NCI-H1930 (cell line): ENCODE results near the gene MYOG.

Source experiments
- DNase-seq, 2 experiments: peaks; one replicate each; lab custom pipeline; 2025; lab: John Stamatoyannopoulos, UW

The MYOG gene

DNA sequence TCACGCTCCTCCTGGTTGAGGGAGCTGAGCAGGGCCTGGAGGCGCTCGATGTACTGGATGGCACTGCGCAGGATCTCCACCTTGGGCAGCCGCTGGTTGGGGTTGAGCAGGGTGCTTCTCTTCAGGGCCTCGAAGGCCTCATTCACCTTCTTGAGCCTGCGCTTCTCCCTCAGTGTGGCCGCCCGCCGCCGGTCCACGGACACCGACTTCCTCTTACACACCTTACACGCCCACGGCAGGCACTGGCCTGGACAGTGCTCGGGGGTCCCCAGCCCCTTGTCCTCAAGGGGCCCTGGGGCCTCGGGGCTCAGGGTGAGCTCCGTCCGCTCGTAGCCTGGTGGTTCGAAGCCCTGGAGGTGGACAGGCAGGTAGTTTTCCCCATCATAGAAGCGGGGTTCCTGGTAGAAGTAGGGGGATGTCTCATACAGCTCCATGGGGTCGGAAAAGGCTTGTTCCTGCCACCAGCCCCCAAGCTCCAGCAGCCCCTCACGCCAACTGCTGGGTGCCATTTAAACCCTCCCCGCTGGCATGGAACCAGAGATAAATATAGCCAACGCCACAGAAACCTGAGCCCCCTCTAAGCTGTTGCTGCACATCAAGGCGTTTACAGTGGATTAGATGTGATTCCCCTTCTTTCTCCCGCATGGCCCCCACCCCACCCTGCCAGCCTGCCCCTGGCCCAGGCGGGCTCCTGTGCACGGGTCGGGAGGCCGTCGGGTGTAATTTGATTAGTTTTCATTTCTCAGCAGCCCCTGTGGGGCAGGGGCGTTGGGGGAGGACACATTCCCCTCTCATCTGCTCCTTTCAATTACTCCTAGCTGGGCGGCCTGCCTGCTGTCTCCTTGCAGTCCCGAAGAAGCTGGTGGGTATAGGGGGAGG, at the start of gene MYOG:
TSS of gene MYOG (minus strand) at position 485 of the 879 bp plus-strand sequence. CDS start at position 434, 51 bp downstream.
- no peak for DNase-seq

DNA sequence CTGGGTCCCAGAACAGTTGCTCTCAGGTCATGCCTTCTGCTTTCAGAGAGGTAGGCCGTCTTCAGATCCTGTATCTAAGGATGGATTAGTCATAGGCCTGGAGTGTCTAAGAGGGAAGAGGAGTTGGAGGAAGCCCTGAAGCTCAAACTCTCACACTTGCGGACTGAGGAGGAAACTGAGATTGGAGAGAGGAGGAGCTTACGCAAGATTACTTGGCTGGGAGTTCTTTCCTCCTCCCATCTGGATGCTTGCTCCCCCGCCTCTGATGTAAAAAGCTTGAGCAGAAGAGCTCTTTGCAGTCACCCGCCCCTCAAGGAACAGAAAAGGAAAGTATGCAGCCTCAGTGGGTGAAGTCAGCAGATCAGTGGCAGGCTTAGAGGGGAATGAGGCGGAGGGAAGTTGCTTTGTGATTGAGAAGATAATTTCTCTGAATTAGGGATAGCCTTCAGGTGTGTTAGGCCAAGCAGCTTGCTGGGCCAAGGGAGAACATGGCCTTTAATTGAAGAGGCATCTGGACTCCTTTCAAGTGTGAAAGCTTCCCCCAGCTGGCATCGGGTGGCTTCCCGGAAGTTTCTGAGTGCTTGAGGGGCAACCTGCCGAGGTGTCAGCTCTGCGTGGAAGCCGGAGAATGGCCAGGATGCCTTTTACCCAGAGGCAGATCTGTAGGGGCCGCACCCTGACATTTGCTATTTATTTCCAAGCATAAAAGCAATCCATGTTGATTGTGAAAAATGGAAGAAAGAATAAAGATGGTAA, 48.3 kb upstream of the MYOG start:
- no peak for DNase-seq

DNA sequence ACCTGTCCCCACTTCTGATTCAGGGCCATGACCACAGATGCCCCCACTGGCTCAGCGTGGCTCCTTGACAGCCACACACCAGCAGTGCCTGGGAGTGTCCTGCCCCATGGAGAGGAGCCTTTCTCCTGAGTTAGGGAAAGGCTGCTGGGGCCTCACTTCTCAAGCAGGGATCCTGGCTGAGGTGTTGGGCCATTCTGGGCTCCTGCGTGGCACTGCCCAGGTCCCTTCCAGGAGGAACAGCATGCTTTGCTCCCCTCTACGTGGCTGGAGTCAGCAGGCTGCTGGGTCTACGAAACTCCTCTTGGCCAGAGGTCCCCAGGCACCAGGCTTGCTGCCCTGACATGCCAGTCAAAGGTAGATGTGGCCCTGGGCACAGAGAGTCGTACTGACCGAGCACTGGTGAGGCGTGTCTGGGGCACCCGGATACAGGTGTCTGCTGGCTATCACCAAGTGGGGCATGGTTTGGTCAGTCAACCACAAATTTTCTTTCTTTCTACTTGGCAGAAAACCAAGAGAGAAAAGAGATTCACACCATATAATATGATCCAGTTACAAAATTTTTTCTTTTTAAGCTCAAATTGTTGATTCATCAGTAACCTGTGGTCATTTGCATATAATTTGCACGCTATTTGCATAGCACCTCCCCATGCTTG, 45.9 kb upstream of the MYOG start:
- no peak for DNase-seq

DNA sequence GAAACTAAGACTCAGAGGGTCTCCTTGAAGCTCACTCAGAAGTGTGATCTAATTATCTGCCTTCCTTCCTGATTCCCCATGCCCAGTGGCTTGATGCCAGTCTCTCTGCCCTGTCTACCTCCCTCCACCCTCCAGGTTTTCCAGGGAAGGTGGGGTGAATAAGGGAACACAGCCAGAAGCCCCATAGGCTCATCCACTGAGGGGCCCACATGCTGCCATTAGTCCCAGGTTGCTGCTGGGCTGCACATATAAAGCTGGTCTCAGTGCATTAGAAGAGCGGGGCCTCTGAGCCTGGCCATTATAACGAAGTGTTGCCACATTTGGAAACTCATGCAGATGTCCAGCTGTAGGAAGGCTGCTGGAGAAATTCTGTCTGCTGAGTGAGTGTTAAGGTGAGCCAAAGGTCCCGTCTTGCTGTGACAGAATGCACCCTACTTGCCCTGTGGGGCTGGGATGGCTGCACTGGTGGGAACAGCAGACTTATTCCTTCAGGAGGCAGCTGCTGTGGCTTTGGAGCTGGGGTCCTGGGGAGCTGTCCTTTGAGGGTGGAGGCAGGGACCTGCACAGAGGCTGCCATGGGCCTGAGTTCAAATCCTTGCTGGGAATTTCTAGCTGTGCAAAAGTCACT, 44.7 kb upstream of the MYOG start:
- no peak for DNase-seq

DNA sequence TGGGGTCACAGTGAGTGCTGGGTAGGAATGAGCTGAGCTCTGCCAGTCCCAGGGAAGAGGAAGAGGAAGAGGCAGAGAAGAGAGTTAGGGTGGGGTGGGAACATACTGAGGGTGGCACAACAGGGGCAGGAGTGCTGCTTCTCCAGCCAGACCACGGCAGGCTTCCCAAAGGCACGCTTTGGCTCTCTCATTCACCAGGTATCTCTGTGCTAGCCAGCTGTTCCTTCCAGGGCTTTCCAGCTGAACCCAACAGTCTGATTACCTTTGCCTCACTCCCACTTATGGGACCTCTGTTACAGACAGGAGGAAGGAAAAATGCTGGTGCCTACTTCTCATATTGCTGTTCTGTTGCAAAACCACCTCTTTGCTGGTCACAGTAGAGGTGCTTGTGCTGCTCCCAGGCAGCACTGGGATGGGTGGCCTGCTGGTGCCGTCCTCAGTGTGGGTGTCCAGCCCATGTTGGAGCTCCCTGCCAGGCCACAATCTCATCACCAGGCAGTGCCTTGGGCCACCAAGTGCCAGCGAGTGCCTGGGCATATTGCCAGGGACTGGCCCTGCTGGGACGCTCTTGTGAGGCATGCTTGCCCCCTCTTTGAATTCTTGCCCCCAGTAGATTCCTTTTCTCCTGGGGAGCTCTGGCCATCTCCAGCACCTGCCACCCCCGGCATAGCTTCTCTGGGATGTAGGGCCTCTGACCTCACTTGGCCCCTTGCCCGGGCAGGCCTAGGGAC, 43.9 kb upstream of the MYOG start:
- DNase-seq, result no peak

DNA sequence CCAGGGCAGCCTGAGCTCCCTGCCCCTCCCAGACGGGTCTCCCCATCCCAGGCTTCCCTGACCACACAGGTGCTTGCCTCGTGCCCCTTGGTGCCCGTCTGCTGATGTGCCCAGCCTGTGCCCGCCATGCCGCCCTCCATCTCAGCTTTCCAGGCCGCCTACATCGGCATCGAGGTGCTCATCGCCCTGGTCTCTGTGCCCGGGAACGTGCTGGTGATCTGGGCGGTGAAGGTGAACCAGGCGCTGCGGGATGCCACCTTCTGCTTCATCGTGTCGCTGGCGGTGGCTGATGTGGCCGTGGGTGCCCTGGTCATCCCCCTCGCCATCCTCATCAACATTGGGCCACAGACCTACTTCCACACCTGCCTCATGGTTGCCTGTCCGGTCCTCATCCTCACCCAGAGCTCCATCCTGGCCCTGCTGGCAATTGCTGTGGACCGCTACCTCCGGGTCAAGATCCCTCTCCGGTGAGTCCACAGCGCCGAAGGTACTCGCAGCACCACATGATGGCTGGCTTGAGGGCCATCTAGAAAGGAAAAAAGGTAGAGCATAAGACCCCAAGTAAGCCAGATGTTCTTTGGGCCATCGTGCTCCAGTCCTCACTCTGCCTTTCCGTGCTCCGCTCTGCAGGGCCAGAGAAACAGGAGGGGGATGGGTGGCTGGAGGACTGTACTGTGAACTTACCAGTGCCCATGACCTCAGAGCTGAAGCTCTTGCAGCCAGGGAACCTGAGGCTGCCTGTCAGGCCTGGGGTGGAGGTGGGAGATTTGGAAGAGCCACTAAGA, 43.1 kb upstream of the MYOG start:
- DNase-seq, result no peak

DNA sequence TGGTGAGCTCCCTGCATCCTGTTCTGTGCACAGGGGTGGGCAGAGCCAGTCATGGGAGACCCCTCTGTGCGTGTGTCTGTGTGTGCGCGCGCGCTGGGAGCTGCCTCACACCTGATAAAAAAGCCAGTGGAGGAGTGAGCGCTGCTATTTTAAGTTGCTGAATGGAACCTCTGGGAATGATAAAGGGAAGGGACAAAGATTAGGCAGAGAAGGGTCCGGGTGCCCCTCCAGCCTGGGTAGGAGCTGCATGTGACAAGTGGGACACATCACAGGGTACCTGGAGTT, 42.6 kb upstream of the MYOG start:
- no peak for DNase-seq

DNA sequence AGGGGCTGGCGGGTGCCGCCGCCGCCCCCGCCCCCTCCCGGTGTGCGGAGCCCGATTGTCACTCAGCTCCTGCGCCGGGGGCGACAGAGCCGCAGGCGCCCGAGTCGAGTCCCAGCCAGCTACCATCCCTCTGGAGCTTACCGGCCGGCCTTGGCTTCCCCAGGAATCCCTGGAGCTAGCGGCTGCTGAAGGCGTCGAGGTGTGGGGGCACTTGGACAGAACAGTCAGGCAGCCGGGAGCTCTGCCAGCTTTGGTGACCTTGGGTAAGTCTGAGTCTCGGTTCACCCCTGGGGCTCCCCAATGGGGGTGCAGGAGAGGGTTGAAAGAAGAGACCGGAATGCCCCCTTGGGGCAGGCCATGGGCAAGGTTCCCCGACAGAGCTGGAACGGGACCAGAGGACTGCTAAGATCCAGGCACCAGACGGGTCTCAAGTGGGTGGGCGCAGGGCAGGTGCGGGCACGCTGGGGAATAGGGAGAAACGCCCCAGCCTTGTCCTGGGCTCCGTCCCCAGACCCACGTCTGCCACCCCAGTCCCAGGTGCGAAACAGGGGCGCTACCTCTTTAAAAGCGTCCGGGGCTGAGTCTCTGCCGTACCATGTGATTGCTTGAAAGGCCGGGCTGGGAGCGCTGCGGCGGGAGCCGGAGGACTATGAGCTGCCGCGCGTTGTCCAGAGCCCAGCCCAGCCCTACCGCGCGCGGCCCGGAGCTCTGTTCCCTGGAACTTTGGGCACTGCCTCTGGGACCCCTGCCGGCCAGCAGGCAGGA, 42.0 kb upstream of the MYOG start, which contains the start of gene ADORA1:
TSS of gene ADORA1 (plus strand) at position 61 of the 765 bp plus-strand sequence. CDS start 1,116 bp downstream, outside the sequence.
- no peak for DNase-seq

DNA sequence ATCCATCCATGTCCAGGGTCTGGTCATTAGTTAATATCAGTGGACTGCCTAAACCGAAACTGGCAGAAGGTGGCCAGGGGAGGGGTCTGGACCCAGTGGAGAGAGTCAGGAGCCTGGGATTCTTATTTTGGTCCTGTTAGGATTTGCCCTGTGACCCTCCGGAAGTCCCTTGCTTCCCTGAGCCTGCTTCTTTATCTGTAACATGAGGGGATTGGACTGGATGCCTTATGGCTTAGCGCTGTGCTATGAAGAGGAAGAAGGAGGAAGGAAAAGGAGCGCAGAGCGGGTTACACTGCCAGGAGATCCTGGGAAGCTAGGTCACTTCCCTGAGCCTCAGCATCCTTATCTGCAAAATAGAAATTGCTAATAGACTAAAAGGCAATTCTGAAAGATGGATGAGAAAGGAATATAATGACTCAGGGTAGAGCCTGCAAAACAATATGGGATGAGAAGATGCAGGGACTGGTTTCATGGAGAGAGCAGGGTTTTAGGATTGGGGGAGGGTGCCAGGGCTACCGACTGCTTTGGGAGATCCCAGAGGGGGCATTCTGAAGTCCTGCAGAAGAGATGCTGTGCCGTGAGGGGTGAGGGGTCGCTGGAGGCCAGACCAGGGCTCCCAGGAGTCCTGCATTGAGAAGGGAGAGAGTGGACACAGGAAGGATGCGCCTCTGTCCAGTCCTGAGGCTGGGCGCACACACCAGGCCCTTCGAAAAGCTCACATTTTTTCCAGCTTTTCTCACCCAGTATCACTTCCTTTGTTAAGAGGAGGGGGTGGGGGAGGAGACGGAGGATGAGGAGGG, 41.3 kb upstream of the MYOG start:
- DNase-seq, result no peak

DNA sequence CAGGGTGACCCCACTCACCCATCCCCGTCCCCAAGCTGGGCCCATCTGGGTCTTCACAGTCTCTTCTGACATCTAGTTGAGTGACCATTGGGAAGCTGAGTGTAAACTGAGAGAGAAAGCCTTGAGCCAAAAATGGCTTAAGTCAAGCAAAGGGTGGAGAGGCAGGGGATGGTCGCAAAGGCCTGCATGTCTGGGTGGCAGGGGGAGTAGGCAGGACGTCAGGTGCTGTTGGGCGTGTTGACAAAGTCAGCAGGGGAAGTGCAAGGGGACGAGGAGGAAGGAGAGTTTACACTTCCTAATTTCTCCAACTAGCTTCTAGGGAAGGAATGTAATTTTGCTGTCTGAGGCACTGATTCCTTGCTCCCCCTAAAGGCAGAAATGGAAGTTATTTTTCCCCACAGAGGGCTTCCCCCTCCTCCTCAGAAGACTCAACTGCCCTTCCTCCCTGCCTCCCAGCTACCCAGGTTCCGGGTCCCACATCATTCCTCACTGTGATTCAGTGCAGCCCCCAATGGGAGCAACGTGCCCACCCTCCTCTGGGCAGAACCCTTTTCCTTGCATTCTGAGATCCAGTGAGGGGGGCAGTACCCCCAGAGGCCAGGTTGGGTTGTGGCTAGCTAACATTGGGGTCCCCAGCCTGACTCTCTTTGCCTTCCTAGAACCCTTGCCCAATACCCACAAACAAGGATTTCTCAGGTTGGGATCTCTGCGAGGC, 40.5 kb upstream of the MYOG start:
- DNase-seq, result no peak

DNA sequence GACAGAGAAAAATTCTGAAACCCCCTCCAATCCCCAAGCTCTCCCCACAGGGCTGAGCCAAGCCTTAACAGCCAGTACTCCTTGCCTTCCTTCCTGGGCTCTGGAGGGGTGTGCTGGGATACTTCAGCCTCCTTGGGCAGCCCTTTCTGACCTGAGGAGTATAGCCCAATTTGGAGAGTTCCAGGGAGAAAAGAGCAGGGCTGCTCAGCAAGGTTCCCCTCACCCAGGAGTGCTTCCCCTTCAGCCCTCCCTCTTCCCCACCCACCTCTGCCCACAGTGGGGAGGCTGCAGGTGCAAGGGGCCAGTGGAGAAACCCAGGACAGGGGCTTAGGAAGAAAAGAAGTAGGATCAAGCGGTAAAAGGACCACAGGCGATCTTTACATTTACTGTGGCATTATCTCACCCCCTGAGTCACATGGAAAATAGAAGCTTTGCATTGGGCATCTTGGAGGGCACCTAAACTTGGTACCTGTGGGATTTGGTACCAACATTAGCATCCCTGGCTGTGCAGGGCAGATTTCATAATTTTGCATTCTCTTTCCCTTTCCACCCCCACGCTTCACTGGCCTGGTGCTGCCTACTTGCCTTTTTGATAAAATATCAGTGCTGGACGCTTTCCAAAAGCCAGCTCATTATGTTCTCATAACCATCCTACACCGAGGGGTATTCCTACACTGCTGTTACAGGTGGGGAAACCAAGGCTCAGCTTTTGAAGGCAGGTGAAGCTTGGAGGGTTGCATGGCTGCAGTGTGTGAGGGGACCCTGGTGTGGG, 38.9 kb upstream of the MYOG start:
- no peak for DNase-seq

DNA sequence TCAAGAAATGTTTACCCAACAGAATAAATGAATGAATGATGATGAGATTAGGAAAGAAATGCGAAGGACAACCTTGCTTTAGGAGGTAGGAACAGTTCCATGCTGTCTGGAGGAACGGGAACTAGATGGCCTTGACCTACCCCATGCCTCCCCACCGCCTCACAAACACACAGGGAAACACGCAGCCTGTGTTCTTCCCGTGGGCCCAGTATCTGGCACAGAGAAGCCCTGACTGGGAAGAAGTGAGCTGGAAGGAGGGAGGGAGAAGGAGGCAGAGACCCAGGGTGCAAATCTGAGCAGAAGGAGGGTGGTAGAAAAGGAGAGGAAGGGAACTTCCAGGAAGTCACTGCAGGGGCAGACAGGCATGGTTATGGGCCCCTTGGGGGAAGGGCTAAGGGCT, 38.2 kb upstream of the MYOG start:
- DNase-seq, result no peak

DNA sequence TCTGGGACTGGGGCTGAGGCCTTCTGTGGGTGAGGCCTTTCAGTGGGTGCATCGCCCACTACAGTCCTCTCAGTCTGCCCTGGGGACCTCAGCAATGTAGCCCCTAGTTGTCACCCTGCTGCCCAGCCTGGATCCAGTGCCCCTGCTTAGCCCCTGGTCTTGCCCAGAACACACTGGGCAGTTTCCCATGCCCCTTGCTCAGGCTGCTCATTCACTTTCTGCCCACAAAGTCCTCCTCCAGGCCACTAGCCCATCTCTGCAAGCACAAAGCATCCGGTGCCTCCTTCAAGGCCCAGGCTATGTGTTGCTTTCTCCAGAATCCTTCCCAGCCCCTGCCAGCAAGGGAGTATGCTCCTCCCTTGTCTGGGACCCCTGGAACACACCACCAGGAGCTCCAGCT, 36.3 kb upstream of the MYOG start:
- no peak for DNase-seq

DNA sequence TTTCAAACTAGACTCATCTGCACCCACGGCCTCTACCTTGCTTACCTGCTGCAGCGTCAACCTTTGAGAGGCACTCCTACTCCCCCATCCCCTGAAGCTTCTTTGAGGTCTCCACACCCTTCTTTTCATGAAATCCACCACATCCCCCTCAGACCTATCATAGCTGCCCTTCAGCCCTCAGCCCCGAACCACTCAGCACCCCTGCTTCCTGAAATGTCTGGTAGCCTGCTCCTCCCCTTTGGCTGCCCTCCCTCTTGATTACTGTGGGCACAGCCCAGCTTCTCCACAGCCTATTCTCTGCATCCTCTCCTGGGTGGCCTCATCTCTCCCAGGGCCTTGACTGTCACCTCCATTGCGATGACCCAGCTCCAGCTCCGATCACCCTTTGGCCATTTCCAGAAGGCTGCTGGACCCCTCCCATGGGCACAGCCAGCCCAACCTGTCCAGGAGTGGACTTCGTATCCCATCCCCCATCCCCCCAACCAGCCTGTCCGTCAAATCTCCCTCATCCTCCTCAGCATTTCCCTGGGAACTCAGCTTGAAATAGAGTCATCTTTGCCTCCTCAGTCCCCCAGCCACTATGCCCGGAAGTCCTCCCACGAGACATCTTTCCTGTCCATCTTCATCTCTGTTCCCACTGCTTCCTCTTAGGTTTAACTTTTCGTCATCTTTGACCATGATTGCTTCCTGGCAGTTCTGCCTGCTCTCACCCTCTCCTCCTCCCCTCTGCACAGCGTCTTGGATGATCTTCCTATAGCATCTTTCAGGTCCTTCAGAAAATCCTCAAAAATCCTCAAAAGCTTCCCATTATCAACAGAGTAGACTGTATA, 35.6 kb upstream of the MYOG start:
- no peak for DNase-seq

DNA sequence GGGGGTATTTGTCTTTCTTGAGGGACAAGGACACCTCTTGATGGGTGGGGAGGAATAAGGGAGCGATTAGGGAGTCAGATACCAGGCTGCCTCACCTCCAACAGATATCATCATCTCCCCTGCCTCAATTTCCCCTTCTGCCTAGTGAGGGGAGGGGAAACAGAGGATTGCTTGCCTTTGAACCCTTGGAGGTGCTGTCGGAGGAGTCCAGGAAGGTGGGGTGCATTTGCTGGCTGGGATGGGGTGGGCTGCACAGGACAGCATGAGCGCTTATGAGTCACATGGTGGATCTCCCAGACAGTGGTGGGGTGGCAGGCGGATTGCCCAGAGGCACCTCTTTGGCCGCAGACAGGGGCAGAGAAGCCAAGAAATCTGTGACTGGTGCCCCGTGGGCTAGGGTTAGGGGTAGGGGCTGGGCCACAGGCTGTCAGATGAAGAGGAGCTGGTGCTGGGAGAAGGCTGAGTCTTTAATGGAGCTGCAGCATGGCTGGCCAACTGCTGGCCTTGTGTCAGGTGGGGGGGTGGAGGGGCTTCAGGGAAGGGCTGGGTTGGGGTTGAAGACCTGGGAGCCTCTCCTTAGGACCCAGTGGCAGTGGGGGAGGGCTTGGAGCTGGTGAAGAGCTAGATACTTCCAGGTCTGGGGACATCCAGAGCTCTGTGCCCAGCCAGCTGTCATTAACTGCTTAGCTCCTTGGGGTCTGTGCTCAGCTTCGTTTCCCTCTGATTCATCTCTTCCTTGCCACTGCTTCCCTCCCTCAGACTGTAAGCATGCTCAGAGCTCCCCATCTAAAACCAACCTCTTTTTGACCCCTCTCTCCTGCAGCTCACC, 34.7 kb upstream of the MYOG start:
- DNase-seq, result no peak
